Suprapubic skin (tissue), 4 donors: ENCODE results near the gene CFAP68.

Experiments used
- EP300 ChIP-seq: sonication (generic); formaldehyde crosslinking; IDR thresholded peaks from one replicate; pipeline ENCODE4 v1.6.1; 2017; ENCODE audit warnings: antibody characterized with exemption
- POLR2A ChIP-seq, 2 donors: fragments of 450-650 bp; IDR thresholded peaks; one replicate each; pipeline ENCODE4 v1.6.1; 2017; ENCODE audit warnings: antibody characterized with exemption in 2 of 2, mild to moderate bottlenecking in 2 of 2, moderate library complexity in 2 of 2
- POLR2AphosphoS5 ChIP-seq, 3 donors: sonication (generic); formaldehyde crosslinking; IDR thresholded peaks; one replicate each; pipeline ENCODE4 v1.6.1; 2017; ENCODE audit warnings: antibody characterized with exemption in 3 of 3
- TF ChIP-seq, protein P1 (sequence below), 2 donors: fragments of 200-600 bp in 1 of 2; fragments of 450-650 bp in 1 of 2; sonication (generic) in 1 of 2; IDR thresholded peaks; one replicate each; pipeline ENCODE4 v1.5.1; 2016 to 2019; ENCODE audit warnings: antibody characterized with exemption in 2 of 2, mild to moderate bottlenecking in 1 of 2, moderate library complexity in 1 of 2

- TF ChIP-seq, protein P1, sequence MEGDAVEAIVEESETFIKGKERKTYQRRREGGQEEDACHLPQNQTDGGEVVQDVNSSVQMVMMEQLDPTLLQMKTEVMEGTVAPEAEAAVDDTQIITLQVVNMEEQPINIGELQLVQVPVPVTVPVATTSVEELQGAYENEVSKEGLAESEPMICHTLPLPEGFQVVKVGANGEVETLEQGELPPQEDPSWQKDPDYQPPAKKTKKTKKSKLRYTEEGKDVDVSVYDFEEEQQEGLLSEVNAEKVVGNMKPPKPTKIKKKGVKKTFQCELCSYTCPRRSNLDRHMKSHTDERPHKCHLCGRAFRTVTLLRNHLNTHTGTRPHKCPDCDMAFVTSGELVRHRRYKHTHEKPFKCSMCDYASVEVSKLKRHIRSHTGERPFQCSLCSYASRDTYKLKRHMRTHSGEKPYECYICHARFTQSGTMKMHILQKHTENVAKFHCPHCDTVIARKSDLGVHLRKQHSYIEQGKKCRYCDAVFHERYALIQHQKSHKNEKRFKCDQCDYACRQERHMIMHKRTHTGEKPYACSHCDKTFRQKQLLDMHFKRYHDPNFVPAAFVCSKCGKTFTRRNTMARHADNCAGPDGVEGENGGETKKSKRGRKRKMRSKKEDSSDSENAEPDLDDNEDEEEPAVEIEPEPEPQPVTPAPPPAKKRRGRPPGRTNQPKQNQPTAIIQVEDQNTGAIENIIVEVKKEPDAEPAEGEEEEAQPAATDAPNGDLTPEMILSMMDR (IDR thresholded peaks at IDR 0.05) = no peak
- no peak for TF ChIP-seq POLR2AphosphoS5 (IDR thresholded peaks at IDR 0.05)
- no peak for TF ChIP-seq POLR2A (IDR thresholded peaks at IDR 0.05)
- no peak for TF ChIP-seq EP300
Observed at GRCh38 chr11:111840143-111840542, 39.2 kb upstream of the CFAP68 start.
